Endothelial cell of hepatic sinusoid (primary cell): ENCODE data around the gene COX10.

Source experiments
- in situ Hi-C: cut with HindIII; loops from 2 replicates; pipeline ENCODE4 v1.10.0; 2017; ENCODE audit warnings: low sequenced_read_pairs

COX10 gene

DNA sequence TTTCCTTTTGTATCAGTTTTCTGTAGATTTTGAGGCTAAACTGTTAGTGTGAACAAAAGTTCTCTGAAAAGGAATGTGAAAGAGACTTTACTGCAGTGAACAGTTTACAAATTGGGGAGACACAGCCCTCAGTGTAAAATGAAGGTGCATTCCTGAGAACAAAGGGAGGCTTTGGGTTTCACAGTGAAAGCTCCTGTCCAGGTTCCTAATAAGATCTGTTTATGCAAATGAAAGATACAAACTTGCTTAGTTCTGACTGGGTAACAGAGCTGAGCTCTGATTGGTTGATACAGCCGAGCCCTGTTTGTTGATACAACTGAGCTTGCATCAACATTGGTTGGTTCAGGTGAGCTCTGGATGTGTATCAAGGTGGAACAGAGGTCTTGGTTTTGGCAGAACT is 175.7 kb downstream of the COX10 start:
- in situ Hi-C loops = no loop called here

DNA sequence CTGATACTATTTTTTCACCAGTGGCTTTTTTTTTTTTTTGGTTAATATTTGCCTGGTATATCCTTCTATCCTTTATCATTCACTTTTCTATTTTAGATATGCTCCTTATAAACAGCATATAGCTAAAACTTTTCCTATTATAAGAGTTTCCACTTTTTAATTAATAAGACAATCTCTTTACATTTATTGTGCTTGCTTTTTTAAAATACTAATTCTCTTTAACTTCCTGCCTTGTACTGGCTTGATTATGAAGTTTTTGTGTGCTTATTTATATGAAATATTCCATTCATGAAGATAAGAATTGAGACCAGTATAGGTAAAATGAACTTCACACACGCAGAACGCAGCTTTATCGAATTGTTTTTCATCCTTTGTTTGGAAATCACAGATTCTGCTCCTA is 176.3 kb downstream of the COX10 start:
- in situ Hi-C loops = no loop called here
